Ascending aorta (tissue), 2 donors: ENCODE measurements around the gene NHEJ1. TPM values are rescaled to one million over a fixed set of nuclear protein-coding genes. Genes with fewer than 3 reads are reported as not detected.

Experiments
- DNase-seq, 2 donors: peaks; one replicate each; pipeline ENCODE4 v3.0.0-alpha.2; 2019; ENCODE audit warnings: low spot score in 2 of 2
- H3K27ac ChIP-seq, 2 donors: fragments of 200-600 bp; sonication (generic); one replicate each; pipeline ENCODE4 v1.5.1; 2016 to 2017; ENCODE audit warnings: mild to moderate bottlenecking in 1 of 2
- H3K27me3 ChIP-seq: fragments of 200-600 bp; sonication (generic); one replicate; pipeline ENCODE4 v1.5.1; 2017
- H3K36me3 ChIP-seq, 2 donors: fragments of 200-600 bp; sonication (generic); one replicate each; pipeline ENCODE4 v1.5.1; 2016
- H3K4me1 ChIP-seq, 2 donors: fragments of 200-600 bp; sonication (generic); one replicate each; pipeline ENCODE4 v1.5.1; 2016 to 2017; ENCODE audit warnings: mild to moderate bottlenecking in 1 of 2
- H3K4me3 ChIP-seq, 2 donors: fragments of 200-600 bp; sonication (generic); one replicate each; pipeline ENCODE4 v1.5.1; 2016 to 2017; ENCODE audit warnings: mild to moderate bottlenecking in 1 of 2
- H3K9me3 ChIP-seq, 2 donors: fragments of 200-600 bp; sonication (generic); one replicate each; pipeline ENCODE4 v1.5.1; 2016
- CTCF ChIP-seq, 3 experiments: fragments of 200-600 bp in 2 of 3; fragments of 450-650 bp in 1 of 3; sonication (generic) in 2 of 3; IDR thresholded peaks; one replicate each; pipeline ENCODE4 v1.5.1; 2016 to 2019; ENCODE audit warnings: antibody characterized with exemption in 3 of 3, mild to moderate bottlenecking in 1 of 3, moderate library complexity in 1 of 3
- intact Hi-C: fragments of 100-400 bp; cut with DNase I; formaldehyde crosslinking; loops from one replicate; pipeline ENCODE4 v1.15.1; 2023
- total RNA-seq: library from RNA; depleted of rRNA; stranded (reverse); fragments of >200 nt; gene quantifications from one replicate; pipeline ENCODE4 v1.1.0, GENCODE V29; 2016

The NHEJ1 gene
- total RNA-seq, 1 donor from 2014 or later, result 21.6 TPM

- no peak for TF ChIP-seq CTCF (IDR thresholded peaks at IDR 0.05)
- intact Hi-C loops, result no loop called here
- Histone ChIP-seq H3K36me3 (peaks cover 6 to 23% of the 10 kb centered on the region in 2 donors), H3K27me3 (no peaks in the 10 kb centered on the region), H3K4me1 (peaks cover 0 to 8% of the 10 kb centered on the region in 2 donors), H3K4me3 (no peak overlapping the region), H3K27ac (no peak overlapping the region), H3K9me3 (no peaks in the 10 kb centered on the region)
- DNase-seq, result no peak
These were observed 2.6 kb downstream of the NHEJ1 start for GRCh38 chr2:219158025-219158424.

- no peak overlapping the region for H3K27ac ChIP-seq
- no peaks in the 10 kb centered on the region for H3K9me3 ChIP-seq
- TF ChIP-seq CTCF (IDR thresholded peaks at IDR 0.05), result no peak
- no peak overlapping the region for H3K4me3 ChIP-seq
- no peak for DNase-seq
- peaks cover 0 to 8% of the 10 kb centered on the region in 2 donors for H3K4me1 ChIP-seq
- H3K36me3 ChIP-seq, result peaks cover 6 to 23% of the 10 kb centered on the region in 2 donors
- no peaks in the 10 kb centered on the region for H3K27me3 ChIP-seq
- intact Hi-C loops, result no loop called here
These were observed 3.2 kb downstream of the NHEJ1 start for GRCh38 chr2:219157396-219157795.

- DNase-seq, result no peak
- no peaks in the 10 kb centered on the region for H3K27me3 ChIP-seq
- intact Hi-C loops, result loop anchor here (1.0 kb wide), 2 partner anchors 97 to 159 kb away; no protein-coding TSS in a partner anchor
These were observed 5.5 kb downstream of the NHEJ1 start for GRCh38 chr2:219155054-219155644.

GRCh38 chr2:219149667-219150066 is 10.9 kb downstream of the NHEJ1 start:
- intact Hi-C loops, result no loop called here
- no peaks in the 10 kb centered on the region for H3K4me1 ChIP-seq
- H3K27me3 ChIP-seq, result no peaks in the 10 kb centered on the region
- no peak for TF ChIP-seq CTCF (IDR thresholded peaks at IDR 0.05)
- peaks cover 19 to 42% of the 10 kb centered on the region in 2 donors for H3K36me3 ChIP-seq
- H3K9me3 ChIP-seq, result no peaks in the 10 kb centered on the region
- no peak for DNase-seq
- H3K4me3 ChIP-seq, result no peak overlapping the region
- H3K27ac ChIP-seq, result no peak overlapping the region

More at GRCh38 chr2:219155054-219155644, 5.5 kb downstream of the NHEJ1 start:
- TF ChIP-seq CTCF (IDR thresholded peaks at IDR 0.05), result peak; percentile 50 to 66 (median 65)
- Histone ChIP-seq H3K4me1 (peaks cover 0 to 5% of the 10 kb centered on the region in 2 donors), H3K4me3 (no peak overlapping the region), H3K27ac (no peak overlapping the region), H3K9me3 (no peaks in the 10 kb centered on the region), H3K36me3 (peaks cover 6 to 33% of the 10 kb centered on the region in 2 donors)

- Histone ChIP-seq H3K4me1 (peaks cover 0 to 9% of the 10 kb centered on the region in 2 donors), H3K36me3 (peaks cover 20 to 48% of the 10 kb centered on the region in 2 donors), H3K4me3 (no peak overlapping the region), H3K9me3 (no peaks in the 10 kb centered on the region), H3K27me3 (no peaks in the 10 kb centered on the region), H3K27ac (peak overlapping the region; percentile 43 to 56)
- intact Hi-C loops, result no loop called here
- peak in 2 of 3 experiments; percentile 10 to 34 for TF ChIP-seq CTCF (IDR thresholded peaks at IDR 0.05)
- peak; percentile 62 to 84 for DNase-seq
These were observed 18.3 kb downstream of the NHEJ1 start for GRCh38 chr2:219142329-219142728.
